ENCODE data around the gene TUNAR.
"Not testable (repeated sequence)": the region's sequence is repeated elsewhere in the genome, so short reads cannot be mapped to it uniquely, and the experiment has no call there.

Gene TUNAR

GRCh38 chr14:95920769-95921438 is 44.3 kb downstream of the TUNAR start:
- no peak for DNase-seq

- no peak for DNase-seq
Observed at GRCh38 chr14:95922080-95922479, 45.4 kb downstream of the TUNAR start.

- DNase-seq: no peak
Observed at GRCh38 chr14:95928751-95929150, 52.1 kb downstream of the TUNAR start.

- DNase-seq: no peak
Observed at GRCh38 chr14:95931384-95931783, 54.8 kb downstream of the TUNAR start.

GRCh38 chr14:95935228-95935822 is 58.7 kb downstream of the TUNAR start:
- peak; percentile 2 for DNase-seq

GRCh38 chr14:95936041-95936440 is 59.4 kb downstream of the TUNAR start:
- DNase-seq: no peak

GRCh38 chr14:95939335-95939734 is 62.7 kb downstream of the TUNAR start:
- no peak for DNase-seq

- DNase-seq: no peak
Observed at GRCh38 chr14:95941897-95942296, 65.3 kb downstream of the TUNAR start.

- DNase-seq: no peak
Observed at GRCh38 chr14:95943699-95944098, 67.1 kb downstream of the TUNAR start.

- no peak for DNase-seq
Observed at GRCh38 chr14:95944462-95944861, 67.8 kb downstream of the TUNAR start.

GRCh38 chr14:95946867-95947266 is 70.2 kb downstream of the TUNAR start:
- DNase-seq: no peak

- DNase-seq: no peak
Observed at GRCh38 chr14:95948558-95948981, 71.9 kb downstream of the TUNAR start.

GRCh38 chr14:95951359-95951758 is 74.7 kb downstream of the TUNAR start:
- DNase-seq: no peak

GRCh38 chr14:95953111-95953724 is 76.6 kb downstream of the TUNAR start:
- no peak for DNase-seq

GRCh38 chr14:95956601-95957460 is 80.2 kb downstream of the TUNAR start:
- no peak for DNase-seq

- no peak for DNase-seq
Observed at GRCh38 chr14:95958105-95958504, 81.5 kb downstream of the TUNAR start.

- DNase-seq: no peak
Observed at GRCh38 chr14:95959317-95959716, 82.7 kb downstream of the TUNAR start.

- no peak for DNase-seq
Observed at GRCh38 chr14:95961481-95961880, 84.8 kb downstream of the TUNAR start.

- DNase-seq: no peak
Observed at GRCh38 chr14:95964901-95965300, 88.3 kb downstream of the TUNAR start.

- not testable (repeated sequence) for DNase-seq
Observed at GRCh38 chr14:95968048-95968447, 91.4 kb downstream of the TUNAR start.

Data from activated CD4-positive, alpha-beta T cell treated with anti-CD3 and anti-CD28 coated beads, Interleukin-2, Interleukin-6, amounts not matched to agents 100 ng/mL and 50 ng/mL, durations not matched to agents 16 hours and 8 hours (primary cell).